Measurements from ENCODE around the gene OTOF. TPM values are rescaled to one million over a fixed set of nuclear protein-coding genes. Genes with fewer than 3 reads are reported as not detected.

The OTOF gene
- total RNA-seq, 1 experiment from 2014 or later: 0.26 TPM

- TF ChIP-seq ZNF423 (CRISPR knock-in tag; IDR thresholded peaks at IDR 0.05): 0 out of 2 replicates have a peak, but pooled peaks have one; percentile 43
- no peak for TF ChIP-seq TEAD1 (CRISPR knock-in tag; IDR thresholded peaks at IDR 0.05)
- TF ChIP-seq MAX (CRISPR knock-in tag; IDR thresholded peaks at IDR 0.05): no peak
- no peak for TF ChIP-seq HMGXB4 (CRISPR knock-in tag; IDR thresholded peaks at IDR 0.05)
- no peak for TF ChIP-seq NR1H2 (CRISPR knock-in tag; IDR thresholded peaks at IDR 0.05)
- TF ChIP-seq KAT7 (CRISPR knock-in tag; IDR thresholded peaks at IDR 0.05; ENCODE audit: borderline replicate concordance): no peak
- H3K9me3 Mint-ChIP-seq: peaks cover 7% of the 10 kb centered on the region
- no peaks in the 10 kb centered on the region for H3K27me3 Mint-ChIP-seq (ENCODE audit: low read depth)
- no peak overlapping the region for H3K4me3 Mint-ChIP-seq
- DNase-seq (ENCODE audit: low spot score) (no peak), ATAC-seq (no peak)
- H3K4me1 Mint-ChIP-seq: no peaks in the 10 kb centered on the region
- ChIA-PET POLR2A (no interaction called here), CTCF (interaction anchor here (0.6 kb wide), 2 partner anchors 204 to 514 kb away, joined by 3 read pairs; no protein-coding TSS in a partner anchor)
- no peaks in the 10 kb centered on the region for H3K36me3 Mint-ChIP-seq
- no peak overlapping the region for H3K27ac Mint-ChIP-seq
Observed at GRCh38 chr2:26455037-26455669, 22.8 kb downstream of the OTOF start.

- no peaks in the 10 kb centered on the region for H3K27me3 Mint-ChIP-seq (ENCODE audit: low read depth)
- TF ChIP-seq SP1 (CRISPR knock-in tag; conservative IDR thresholded peaks at IDR 0.05) (no peak), FOXJ3 (CRISPR knock-in tag; IDR thresholded peaks at IDR 0.05; ENCODE audit: borderline replicate concordance) (no peak), NR1H2 (CRISPR knock-in tag; IDR thresholded peaks at IDR 0.05) (no peak), ZNF232 (CRISPR knock-in tag; IDR thresholded peaks at IDR 0.05) (no peak), ZNF263 (CRISPR knock-in tag; IDR thresholded peaks at IDR 0.05; ENCODE audit: low read depth) (no peak), ZSCAN18 (CRISPR knock-in tag; IDR thresholded peaks at IDR 0.05) (no peak), EMX1 (CRISPR knock-in tag; IDR thresholded peaks at IDR 0.05) (no peak), JUN (CRISPR knock-in tag; IDR thresholded peaks at IDR 0.05) (no peak), ZMAT4 (CRISPR knock-in tag; IDR thresholded peaks at IDR 0.05) (no peak)
- ChIA-PET CTCF (interaction anchor here (0.6 kb wide), 1 partner anchor 514 kb away, joined by 3 read pairs; no protein-coding TSS in a partner anchor), POLR2A (no interaction called here)
- no peak overlapping the region for H3K4me3 Mint-ChIP-seq
- no peak for DNase-seq (ENCODE audit: low spot score)
- peaks cover 7% of the 10 kb centered on the region for H3K9me3 Mint-ChIP-seq
- no peak overlapping the region for H3K27ac Mint-ChIP-seq
- H3K4me1 Mint-ChIP-seq: no peaks in the 10 kb centered on the region
- no peaks in the 10 kb centered on the region for H3K36me3 Mint-ChIP-seq
- no peak for ATAC-seq
Observed at GRCh38 chr2:26454561-26455001, 23.3 kb downstream of the OTOF start.

GRCh38 chr2:26453421-26454329 is 24.2 kb downstream of the OTOF start:
- H3K27ac Mint-ChIP-seq: no peak overlapping the region
- ChIA-PET POLR2A (no interaction called here), CTCF (no interaction called here)
- DNase-seq (ENCODE audit: low spot score) (no peak), ATAC-seq (no peak)
- H3K4me1 Mint-ChIP-seq: no peaks in the 10 kb centered on the region
- H3K9me3 Mint-ChIP-seq: peaks cover 7% of the 10 kb centered on the region
- H3K27me3 Mint-ChIP-seq (ENCODE audit: low read depth): no peaks in the 10 kb centered on the region
- H3K4me3 Mint-ChIP-seq: no peak overlapping the region
- no peaks in the 10 kb centered on the region for H3K36me3 Mint-ChIP-seq
- no peak for TF ChIP-seq TP53 (CRISPR knock-in tag; IDR thresholded peaks at IDR 0.05)
- no peak for TF ChIP-seq ARID4B (CRISPR knock-in tag; IDR thresholded peaks at IDR 0.05; ENCODE audit: borderline replicate concordance)
- no peak for TF ChIP-seq NR1H2 (CRISPR knock-in tag; IDR thresholded peaks at IDR 0.05)
- TF ChIP-seq GRHL2 (CRISPR knock-in tag; IDR thresholded peaks at IDR 0.05; ENCODE audit: insufficient replicate concordance, severe bottlenecking): no peak
- no peak for TF ChIP-seq ZNF281 (CRISPR knock-in tag; IDR thresholded peaks at IDR 0.05)
- TF ChIP-seq ZNF219 (CRISPR knock-in tag; IDR thresholded peaks at IDR 0.05; ENCODE audit: borderline replicate concordance): no peak
